Measurements from ENCODE around the gene STRAP. TPM values are rescaled to one million over a fixed set of nuclear protein-coding genes. Genes with fewer than 3 reads are reported as not detected.
A peak's percentile ranks its signal among the peaks of the same experiment; 100 is the strongest.
"Not testable (repeated sequence)": the region's sequence is repeated elsewhere in the genome, so short reads cannot be mapped to it uniquely, and the experiment has no call there.

STRAP gene
- total RNA-seq, 1 donor from 2014 or later: 69.6 TPM

DNA sequence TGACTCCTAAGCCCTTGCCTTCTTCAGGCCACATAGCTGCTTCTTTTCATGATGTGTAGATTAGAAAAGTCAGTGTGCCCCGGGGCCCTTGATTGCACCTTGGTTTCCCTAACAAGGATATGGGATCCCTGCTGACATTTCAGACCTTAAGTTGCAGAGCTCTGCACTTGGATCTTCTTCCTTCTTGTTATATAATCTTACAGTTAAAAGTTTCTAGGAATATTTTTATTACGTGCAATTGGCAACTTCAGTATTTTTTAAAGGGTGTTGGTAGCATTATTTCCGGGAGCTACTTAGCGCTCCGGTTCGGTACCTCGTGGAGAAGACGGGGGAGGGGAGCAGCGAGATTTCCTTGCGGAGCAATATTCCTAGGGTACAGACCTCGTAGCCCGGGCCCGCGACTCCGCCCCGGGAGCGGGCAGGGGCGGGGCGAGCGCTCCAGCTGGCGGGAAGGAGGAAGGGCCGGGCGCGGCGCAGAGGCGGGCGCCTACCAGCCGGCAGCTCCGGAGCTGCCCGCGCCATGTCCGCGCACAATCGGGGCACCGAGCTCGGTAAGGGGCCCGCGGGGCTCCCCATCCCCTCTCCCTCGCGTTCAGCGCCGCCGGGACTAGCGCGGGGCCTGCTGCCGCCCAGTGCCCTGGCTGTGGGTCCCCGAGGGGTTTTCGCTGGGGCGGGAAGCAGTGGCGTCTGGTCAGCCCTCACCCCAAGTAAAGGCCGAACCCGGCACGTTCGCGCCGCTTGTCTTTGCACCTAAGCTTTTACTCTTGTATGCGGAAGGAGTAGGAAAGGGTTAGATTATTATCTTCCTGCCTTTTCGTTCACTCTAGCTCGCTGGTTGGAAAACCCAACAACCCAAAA, 28.9 kb downstream of the STRAP start, which contains the start of gene DERA:
Gene DERA, plus strand, starts transcription at position 469 of the 858 bp plus-strand sequence. Its CDS starts 52 bp downstream, at position 521.
- peak; percentile 87 for DNase-seq (ENCODE audit: low spot score)
- intact Hi-C loops (cut with DNase I): no loop called here
- ATAC-seq: peak; percentile 98

DNA sequence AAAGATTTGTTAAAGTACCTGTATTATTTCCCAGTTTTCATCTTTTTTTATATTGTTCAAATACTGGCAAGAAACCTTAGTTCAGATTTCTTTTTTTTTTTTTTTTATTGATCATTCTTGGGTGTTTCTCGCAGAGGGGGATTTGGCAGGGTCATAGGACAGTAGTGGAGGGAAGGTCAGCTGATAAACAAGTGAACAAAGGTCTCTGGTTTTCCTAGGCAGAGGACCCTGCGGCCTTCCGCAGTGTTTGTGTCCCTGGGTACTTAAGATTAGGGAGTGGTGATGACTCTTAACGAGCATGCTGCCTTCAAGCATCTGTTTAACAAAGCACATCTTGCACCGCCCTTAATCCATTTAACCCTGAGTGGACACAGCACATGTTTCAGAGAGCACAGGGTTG, 29.7 kb downstream of the STRAP start:
- ATAC-seq: peak; percentile 34
- intact Hi-C loops (cut with DNase I); DNase-seq (ENCODE audit: low spot score): not testable (repeated sequence)

DNA sequence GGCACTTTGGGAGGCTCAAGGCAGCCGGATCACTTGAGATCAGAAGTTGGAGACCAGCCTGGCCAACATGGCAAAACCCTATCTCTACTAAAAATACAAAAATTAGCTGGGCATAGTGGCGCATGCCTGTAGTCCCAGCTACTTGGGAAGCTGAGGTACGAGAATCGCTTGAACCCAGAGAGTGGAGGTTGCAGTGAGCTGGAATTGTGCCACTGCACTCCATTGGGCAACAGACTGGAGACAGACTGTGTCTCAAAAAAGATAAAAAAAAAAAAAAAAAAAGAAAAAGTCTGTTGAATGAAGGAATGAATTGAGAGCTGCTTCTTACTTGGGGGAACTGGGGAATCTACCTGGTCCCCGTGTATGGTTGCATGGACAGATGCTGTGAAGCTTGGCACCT, 31.9 kb downstream of the STRAP start:
- intact Hi-C loops (cut with DNase I); DNase-seq (ENCODE audit: low spot score); ATAC-seq: not testable (repeated sequence)

DNA sequence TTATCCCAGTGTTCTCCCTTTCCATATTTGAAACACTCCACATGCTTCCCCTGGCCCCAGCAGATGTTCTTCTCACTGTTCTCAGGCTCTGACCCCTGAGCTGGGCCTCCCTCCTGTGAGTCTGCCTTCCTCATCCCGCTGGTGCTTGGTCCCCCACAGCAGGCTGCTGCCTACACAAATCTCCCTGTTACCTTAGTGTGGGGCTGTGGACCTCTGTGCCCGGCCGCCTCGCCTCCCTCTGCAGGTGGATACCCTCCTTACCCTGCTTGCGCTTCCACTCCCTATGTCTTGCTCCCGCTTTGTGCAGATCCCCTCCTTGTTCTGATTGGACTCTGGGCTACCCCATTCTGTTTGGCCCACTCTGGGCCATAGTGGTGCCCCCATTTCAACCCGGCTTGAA, 35.9 kb downstream of the STRAP start:
- intact Hi-C loops (cut with DNase I): no loop called here
- DNase-seq (ENCODE audit: low spot score): no peak
- ATAC-seq: no peak

DNA sequence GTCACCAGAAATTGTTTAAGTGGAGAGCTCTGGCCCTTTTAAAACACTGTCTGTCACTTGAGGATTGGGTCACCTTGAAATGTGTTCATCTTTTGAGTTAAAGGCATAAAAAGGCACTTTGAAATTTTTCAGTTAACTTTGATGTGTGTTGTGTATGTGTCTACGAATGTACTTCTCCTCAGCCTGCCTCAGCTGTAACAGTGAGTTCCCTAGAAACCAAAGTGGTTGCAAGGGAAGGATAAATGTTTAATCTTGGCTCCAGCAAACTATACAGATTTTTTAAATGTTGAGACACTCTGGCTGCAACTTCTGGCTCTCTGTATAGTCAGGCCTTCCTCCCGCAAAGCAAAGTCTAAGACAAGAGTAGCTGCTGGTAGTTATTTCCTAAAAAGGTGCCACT, 37.2 kb downstream of the STRAP start:
- DNase-seq (ENCODE audit: low spot score) (no peak), ATAC-seq (no peak)
- intact Hi-C loops (cut with DNase I): no loop called here

DNA sequence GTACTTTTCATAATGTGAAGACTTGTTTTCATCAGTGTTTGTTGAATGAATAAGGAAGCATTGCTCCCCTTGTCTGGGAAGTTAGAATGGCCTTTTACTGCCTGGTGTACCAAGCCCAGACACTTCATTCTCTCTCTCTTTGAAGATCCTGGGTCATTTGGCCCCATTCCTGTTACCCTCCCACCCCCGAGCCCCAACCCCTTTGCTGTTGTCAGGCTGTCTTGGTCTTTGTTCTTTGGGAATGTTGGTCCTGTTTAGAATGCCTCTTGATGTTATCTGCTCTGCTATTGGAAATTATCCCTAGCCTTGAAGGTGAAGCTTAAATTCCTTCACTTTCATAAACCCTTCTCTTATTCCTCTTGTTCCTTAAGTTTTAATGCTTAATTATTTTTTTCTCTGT, 42.8 kb downstream of the STRAP start:
- intact Hi-C loops (cut with DNase I): no loop called here
- no peak for ATAC-seq
- DNase-seq (ENCODE audit: low spot score): no peak

DNA sequence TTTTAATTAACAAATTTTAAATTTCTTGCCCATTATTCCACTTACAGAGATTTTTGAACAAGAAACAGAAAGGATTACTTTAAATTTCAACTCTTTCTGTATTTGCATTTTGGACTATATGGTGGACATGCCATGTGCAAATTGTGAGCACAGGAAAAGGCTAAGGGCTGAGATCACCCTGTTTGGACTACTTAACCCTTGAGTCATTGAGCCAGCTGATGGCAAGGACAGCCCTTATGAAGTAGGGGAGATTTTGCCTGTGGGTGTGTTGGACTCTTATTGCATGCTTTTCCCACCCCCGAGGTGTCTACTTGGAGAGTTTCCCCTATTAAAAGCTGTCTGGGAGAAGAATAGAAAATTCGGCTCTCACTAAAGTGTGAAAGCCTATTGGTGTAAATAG, 46.2 kb downstream of the STRAP start:
- ATAC-seq: no peak

DNA sequence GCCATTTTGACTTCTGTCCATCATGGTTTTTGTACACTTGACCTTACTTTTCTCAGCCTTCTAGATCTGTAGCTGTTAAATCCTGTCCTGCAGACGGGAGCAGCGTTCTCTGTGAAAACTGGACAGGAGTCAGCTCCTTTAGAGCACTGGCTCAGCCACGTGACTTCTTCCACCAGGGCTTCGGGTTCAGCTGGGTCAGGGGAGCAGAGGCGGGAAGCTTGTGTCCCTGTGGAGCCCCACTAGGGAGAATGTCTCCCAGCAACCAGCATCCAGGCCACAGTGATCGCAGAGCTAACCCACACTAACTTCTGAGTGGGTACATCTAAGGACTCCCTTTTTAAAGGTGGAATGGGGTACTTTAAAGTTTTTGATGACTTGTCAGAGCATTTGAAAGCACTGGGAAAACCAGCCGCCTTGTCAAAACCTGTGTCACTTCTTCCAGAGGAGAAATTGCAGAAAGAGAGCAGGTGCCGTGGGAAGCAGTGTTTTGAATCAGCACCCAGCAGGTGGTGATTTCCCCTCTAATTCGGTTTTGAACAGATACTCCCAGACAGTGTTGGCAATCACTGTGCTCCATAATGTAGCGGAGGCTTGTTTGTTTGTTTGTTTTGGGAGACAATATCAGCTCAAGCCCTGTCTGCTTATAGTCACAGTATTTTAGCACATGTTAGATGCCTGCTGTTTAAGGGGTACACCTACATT, 46.8 kb downstream of the STRAP start:
- ATAC-seq: peak; percentile 73
- intact Hi-C loops (cut with DNase I): no loop called here
- DNase-seq (ENCODE audit: low spot score): no peak

More for the DNA sequence above, 46.2 kb downstream of the STRAP start:
- intact Hi-C loops (cut with DNase I): no loop called here
- no peak for DNase-seq (ENCODE audit: low spot score)

DNA sequence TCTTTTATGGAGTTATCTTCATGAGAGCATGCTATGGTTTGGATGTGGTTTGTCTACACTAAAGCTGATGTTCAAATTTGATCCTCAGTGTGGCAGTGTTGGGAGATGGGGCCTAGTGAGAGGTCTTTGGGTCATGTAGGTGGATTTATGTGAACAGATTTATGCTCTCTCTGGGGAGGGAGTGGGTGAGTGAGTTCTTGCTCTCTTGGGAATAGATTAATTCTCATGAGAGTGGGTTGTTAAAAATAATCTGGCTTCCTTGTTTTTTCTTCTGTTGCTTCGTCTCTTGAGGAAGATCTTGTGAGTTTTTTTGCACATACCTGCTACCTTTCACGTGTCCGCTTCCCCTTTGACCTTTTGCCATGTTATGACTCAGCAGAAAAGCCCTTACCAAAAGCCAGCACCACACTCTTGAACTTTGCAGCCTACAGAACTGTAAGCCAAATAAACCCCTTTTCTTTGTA, 49.4 kb downstream of the STRAP start:
- DNase-seq (ENCODE audit: low spot score): no peak
- ATAC-seq: no peak
- intact Hi-C loops (cut with DNase I): no loop called here

DNA sequence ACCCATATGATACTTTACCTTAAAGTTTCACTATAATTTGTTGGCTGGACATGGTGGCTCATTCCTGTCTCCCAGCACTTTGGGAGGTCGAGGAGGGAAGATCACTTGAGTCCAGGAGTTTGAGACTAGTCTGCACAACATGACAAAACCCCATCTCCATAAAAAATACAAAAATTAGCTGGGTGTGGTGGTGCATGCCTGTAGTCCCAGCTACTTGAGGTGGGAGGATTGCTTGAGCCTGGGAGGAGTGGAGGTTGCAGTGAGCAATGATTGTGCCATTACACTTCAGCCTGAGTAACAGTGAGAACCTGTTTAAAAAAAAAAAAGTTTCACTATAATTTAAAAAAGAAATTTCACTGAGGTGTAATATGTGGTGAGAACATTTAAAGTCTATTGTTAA, 50.1 kb downstream of the STRAP start:
- intact Hi-C loops (cut with DNase I): no loop called here
- ATAC-seq (no peak), DNase-seq (ENCODE audit: low spot score) (no peak)

DNA sequence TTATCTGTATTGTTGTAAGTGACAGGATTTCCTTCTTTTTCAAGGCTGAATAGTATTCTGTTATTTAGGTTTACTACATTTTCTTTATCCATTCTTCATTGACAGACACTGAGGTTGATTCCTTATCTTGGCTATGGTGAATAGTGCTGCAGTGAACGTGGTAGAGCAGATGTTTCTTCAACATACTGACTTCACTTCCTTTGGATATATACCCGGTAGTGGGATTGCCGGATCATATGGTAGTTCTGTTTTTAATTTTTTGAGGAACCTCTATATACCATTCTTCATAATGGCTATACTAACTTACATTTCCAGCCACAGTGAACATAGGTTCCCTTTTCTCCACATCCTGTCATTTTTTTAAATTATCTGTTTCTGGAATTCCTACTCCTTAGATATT, 50.8 kb downstream of the STRAP start:
- ATAC-seq: no peak
- intact Hi-C loops (cut with DNase I): no loop called here

DNA sequence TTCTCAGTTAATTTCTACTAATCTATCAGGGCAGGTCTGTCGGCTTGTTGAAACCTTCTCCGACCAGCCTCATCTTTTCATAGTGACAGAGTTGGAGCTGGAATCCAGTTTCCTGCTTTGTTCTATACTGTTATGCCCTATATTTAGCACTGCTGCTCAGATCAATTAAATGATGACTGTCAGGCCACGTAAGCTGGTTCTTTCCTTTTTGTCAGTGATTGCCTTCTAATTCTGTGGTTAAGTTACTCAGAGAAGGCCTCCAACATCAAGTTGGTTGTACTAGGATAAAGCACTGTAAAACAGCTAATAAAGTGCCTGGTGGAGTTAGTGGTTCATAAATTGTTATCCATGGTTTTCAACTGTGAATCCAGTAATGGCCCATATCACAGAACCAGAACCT, 51.6 kb downstream of the STRAP start:
- DNase-seq (ENCODE audit: low spot score): no peak
- intact Hi-C loops (cut with DNase I): no loop called here
- no peak for ATAC-seq

More for the DNA sequence above, 50.8 kb downstream of the STRAP start:
- no peak for DNase-seq (ENCODE audit: low spot score)

DNA sequence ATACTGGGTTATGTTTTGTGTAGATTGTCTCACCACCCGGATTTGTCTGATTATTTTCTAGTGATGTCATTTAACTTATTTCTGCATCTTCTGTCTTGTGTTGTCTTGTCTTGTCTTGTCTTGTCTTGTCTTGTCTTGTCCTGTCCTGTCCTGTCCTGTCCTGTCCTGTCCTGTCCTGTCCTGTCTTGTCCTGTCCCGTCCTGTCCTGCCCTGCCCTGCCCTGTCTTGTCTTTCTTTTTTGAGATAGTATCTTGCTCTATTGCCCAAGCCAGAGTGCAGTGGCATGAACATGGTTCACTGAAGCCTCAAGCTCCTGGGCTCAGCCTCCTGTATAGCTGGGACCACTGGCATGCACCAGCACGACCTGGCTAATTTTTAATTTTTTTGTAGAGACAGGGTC, 54.6 kb downstream of the STRAP start:
- DNase-seq (ENCODE audit: low spot score): no peak
- intact Hi-C loops (cut with DNase I): no loop called here
- ATAC-seq: no peak

DNA sequence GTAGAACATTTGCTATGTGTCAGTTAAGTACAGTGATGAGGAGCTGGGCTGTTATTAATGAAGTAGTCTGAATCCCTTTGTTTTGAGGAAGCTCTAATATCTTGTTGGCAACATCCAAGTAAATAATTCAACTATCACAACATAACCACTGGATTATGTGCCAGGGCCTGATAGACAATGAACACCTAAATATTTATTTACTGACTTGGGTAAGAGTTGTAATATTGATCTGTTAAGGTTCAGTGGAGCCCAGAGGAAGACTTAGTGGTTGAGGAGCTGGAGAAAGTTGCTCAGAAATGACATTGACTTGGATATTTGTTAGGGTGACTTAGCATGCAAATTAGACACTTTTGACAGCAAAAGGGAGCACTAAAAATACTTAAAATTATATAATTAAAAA, 55.7 kb downstream of the STRAP start:
- ATAC-seq (no peak), DNase-seq (ENCODE audit: low spot score) (no peak)
- intact Hi-C loops (cut with DNase I): no loop called here

DNA sequence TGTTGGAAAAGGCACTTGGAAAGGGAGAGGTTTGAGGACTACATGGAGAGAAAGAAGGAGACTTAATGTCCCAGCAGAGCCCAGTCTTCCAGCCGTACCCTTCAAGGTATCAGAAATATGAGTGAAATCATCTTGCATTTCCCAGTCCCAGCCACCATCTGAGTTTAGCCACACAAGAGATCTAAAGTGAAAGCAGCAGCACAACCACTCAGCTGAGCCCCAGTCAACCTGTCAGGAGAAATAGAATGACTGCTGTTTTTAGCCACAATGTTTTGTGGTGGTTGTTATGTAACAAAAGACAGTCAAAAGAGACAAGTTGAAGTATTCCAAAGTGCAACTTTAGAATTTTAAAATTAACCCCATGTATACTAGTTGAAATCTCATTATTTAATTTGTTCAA, 56.9 kb downstream of the STRAP start:
- ATAC-seq (no peak), DNase-seq (ENCODE audit: low spot score) (no peak)
- intact Hi-C loops (cut with DNase I): no loop called here

DNA sequence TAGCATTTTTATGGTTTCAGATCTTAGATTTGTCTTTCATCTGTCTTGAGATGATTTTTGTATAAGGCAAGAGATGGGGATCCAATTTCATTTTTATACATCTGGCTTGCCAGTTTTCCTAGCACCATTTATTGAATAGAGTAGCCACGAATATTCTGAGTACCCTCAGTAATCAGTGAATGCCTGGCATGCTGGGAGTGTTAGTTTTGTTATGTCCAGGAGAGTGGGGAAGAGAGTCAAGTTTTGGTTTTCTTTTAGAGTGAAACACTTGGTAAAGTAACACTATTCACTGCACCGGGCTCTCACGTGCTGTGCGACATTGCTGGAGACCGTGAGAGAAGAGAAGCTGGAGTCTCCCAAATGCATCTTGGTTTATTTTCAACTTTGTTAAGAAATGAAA, 60.3 kb downstream of the STRAP start:
- DNase-seq (ENCODE audit: low spot score): no peak
- ATAC-seq: no peak

DNA sequence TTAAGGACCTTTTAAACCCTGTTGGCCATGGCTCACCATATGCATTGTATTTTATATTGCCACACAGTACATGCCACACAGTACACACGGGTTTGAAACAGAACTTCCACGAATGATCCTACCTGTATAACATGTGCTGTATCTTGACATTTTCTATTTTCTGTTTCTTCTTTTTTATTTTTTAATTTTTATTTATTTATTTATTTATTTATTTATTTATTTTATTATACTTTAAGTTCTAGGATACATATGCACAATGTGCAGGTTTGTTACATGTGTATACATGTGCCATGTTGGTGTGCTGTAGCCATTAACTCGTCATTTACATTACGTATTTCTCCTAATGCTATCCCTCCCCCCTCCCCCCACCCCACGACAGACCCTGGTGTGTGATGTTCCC, 61.3 kb downstream of the STRAP start:
- intact Hi-C loops (cut with DNase I); DNase-seq (ENCODE audit: low spot score); ATAC-seq: not testable (repeated sequence)

More for the DNA sequence above, 60.3 kb downstream of the STRAP start:
- intact Hi-C loops (cut with DNase I): no loop called here

DNA sequence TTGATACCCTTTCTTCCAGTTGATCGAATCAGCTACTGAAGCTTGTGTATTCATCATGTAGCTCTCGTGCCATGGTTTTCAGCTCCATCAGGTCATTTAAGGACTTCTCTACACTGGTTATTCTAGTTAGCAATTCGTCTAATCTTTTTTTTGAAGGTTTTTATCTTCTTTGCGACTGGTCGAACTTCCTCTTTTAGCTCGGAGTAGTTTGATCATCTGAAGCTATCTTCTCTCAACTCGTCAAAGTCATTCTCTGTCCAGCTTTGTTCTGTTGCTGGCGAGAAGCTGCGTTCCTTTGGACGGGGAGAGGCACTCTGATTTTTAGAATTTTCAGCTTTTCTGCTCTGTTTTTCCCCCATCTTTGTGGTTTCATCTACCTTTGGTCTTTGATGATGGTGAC, 66.3 kb downstream of the STRAP start:
- intact Hi-C loops (cut with DNase I); DNase-seq (ENCODE audit: low spot score); ATAC-seq: not testable (repeated sequence)
